Osteocyte (in vitro differentiated cells): ENCODE measurements around the gene STK31. TPM values are rescaled to one million over a fixed set of nuclear protein-coding genes. Genes with fewer than 3 reads are reported as not detected.

Experiments used
- DNase-seq: peaks from one replicate; pipeline ENCODE4 v3.0.0; 2021; ENCODE audit warnings: mixed read lengths; ENCODE audit not compliant: unreplicated experiment; ENCODE audit errors: extremely low spot score
- H3K27ac Mint-ChIP-seq: one replicate; pipeline ENCODE4 v1.8.0; 2021; ENCODE audit warnings: mild to moderate bottlenecking, mixed read lengths; ENCODE audit not compliant: unreplicated experiment
- H3K27me3 Mint-ChIP-seq: one replicate; pipeline ENCODE4 v1.8.0; 2021; ENCODE audit warnings: mixed read lengths; ENCODE audit not compliant: unreplicated experiment
- H3K36me3 Mint-ChIP-seq: one replicate; pipeline ENCODE4 v1.8.0; 2021; ENCODE audit warnings: mixed read lengths; ENCODE audit not compliant: unreplicated experiment
- H3K4me1 Mint-ChIP-seq: one replicate; pipeline ENCODE4 v1.8.0; 2021; ENCODE audit warnings: mixed read lengths; ENCODE audit not compliant: unreplicated experiment
- H3K4me3 Mint-ChIP-seq: one replicate; pipeline ENCODE4 v1.8.0; 2021; ENCODE audit warnings: mild to moderate bottlenecking, moderate library complexity, mixed read lengths; ENCODE audit not compliant: unreplicated experiment
- H3K9me3 Mint-ChIP-seq: one replicate; pipeline ENCODE4 v1.8.0; 2021; ENCODE audit warnings: mixed read lengths; ENCODE audit not compliant: unreplicated experiment
- total RNA-seq: library from RNA; stranded (reverse); gene quantifications from 2 replicates; pipeline ENCODE4 v1.2.1, GENCODE V29; 2021
- TF ChIP-seq, protein P1 (sequence below): fragments of 200-600 bp; sonication (generic); IDR thresholded peaks from 2 replicates; pipeline ENCODE4 v1.5.0; 2021; ENCODE audit warnings: antibody characterized with exemption, mild to moderate bottlenecking, moderate library complexity

The STK31 gene
- total RNA-seq, 1 donor from 2014 or later = 0.35 TPM

DNA sequence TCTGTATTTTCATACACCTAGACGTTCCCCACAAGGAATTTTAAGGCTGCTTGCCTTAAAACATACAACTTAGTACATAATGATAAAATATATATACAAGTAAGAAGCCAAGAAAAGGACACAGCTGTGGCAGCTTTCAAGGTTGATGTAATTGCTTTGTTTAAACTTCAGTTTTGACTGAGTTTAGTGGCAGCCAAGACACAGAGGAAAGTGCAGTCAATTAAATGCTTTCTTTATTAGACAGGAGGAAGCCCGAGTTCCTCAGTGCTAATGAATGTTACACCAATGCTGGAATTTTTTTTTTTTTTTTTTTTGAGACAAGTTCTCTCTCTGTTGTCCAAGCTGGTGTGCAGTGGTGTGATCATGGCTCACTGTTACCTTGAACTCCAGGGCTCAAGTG is 11.2 kb upstream of the STK31 start:
- Mint-ChIP-seq H3K27me3 (no peaks in the 10 kb centered on the region), H3K27ac (no peak overlapping the region), H3K9me3 (peaks cover under 1% of the 10 kb centered on the region), H3K36me3 (peaks cover 6% of the 10 kb centered on the region), H3K4me1 (no peaks in the 10 kb centered on the region), H3K4me3 (no peak overlapping the region)
- no peak for DNase-seq
- TF ChIP-seq, protein P1, sequence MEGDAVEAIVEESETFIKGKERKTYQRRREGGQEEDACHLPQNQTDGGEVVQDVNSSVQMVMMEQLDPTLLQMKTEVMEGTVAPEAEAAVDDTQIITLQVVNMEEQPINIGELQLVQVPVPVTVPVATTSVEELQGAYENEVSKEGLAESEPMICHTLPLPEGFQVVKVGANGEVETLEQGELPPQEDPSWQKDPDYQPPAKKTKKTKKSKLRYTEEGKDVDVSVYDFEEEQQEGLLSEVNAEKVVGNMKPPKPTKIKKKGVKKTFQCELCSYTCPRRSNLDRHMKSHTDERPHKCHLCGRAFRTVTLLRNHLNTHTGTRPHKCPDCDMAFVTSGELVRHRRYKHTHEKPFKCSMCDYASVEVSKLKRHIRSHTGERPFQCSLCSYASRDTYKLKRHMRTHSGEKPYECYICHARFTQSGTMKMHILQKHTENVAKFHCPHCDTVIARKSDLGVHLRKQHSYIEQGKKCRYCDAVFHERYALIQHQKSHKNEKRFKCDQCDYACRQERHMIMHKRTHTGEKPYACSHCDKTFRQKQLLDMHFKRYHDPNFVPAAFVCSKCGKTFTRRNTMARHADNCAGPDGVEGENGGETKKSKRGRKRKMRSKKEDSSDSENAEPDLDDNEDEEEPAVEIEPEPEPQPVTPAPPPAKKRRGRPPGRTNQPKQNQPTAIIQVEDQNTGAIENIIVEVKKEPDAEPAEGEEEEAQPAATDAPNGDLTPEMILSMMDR = no peak

GRCh38 chr7:23700046-23700445 is 10.0 kb upstream of the STK31 start:
- Mint-ChIP-seq H3K27ac (no peak overlapping the region), H3K9me3 (peaks cover 10% of the 10 kb centered on the region), H3K27me3 (no peaks in the 10 kb centered on the region), H3K4me1 (no peaks in the 10 kb centered on the region), H3K36me3 (peaks cover 7% of the 10 kb centered on the region), H3K4me3 (no peak overlapping the region)
- DNase-seq = no peak
- TF ChIP-seq, protein P1 = no peak

- no peak for DNase-seq
- peaks cover 20% of the 10 kb centered on the region for H3K9me3 Mint-ChIP-seq
- peaks cover 10% of the 10 kb centered on the region for H3K4me1 Mint-ChIP-seq
- H3K27ac Mint-ChIP-seq = no peak overlapping the region
- TF ChIP-seq, protein P1 = no peak
- H3K36me3 Mint-ChIP-seq = peaks cover 10% of the 10 kb centered on the region
- H3K4me3 Mint-ChIP-seq = no peak overlapping the region
- no peaks in the 10 kb centered on the region for H3K27me3 Mint-ChIP-seq
Observed at GRCh38 chr7:23709081-23709750, 803 bp upstream of the STK31 start.

GRCh38 chr7:23712368-23713284 is 2.6 kb downstream of the STK31 start:
- peaks cover 11% of the 10 kb centered on the region for H3K4me1 Mint-ChIP-seq
- no peaks in the 10 kb centered on the region for H3K36me3 Mint-ChIP-seq
- no peaks in the 10 kb centered on the region for H3K27me3 Mint-ChIP-seq
- H3K4me3 Mint-ChIP-seq = no peak overlapping the region
- no peaks in the 10 kb centered on the region for H3K9me3 Mint-ChIP-seq
- H3K27ac Mint-ChIP-seq = no peak overlapping the region
- no peak for DNase-seq
- TF ChIP-seq, protein P1 = peak; percentile 78
